NCI-H2196 treated with DMSO at 0.1 percent for 48 hours (cell line): Measurements from ENCODE around the gene LPAR3.
"Not testable (repeated sequence)": the region's sequence is repeated elsewhere in the genome, so short reads cannot be mapped to it uniquely, and the experiment has no call there.

Source experiments
- DNase-seq: peaks from one replicate; lab custom pipeline; 2025; ENCODE audit not compliant: unreplicated experiment; lab: John Stamatoyannopoulos, UW

The LPAR3 gene

DNA sequence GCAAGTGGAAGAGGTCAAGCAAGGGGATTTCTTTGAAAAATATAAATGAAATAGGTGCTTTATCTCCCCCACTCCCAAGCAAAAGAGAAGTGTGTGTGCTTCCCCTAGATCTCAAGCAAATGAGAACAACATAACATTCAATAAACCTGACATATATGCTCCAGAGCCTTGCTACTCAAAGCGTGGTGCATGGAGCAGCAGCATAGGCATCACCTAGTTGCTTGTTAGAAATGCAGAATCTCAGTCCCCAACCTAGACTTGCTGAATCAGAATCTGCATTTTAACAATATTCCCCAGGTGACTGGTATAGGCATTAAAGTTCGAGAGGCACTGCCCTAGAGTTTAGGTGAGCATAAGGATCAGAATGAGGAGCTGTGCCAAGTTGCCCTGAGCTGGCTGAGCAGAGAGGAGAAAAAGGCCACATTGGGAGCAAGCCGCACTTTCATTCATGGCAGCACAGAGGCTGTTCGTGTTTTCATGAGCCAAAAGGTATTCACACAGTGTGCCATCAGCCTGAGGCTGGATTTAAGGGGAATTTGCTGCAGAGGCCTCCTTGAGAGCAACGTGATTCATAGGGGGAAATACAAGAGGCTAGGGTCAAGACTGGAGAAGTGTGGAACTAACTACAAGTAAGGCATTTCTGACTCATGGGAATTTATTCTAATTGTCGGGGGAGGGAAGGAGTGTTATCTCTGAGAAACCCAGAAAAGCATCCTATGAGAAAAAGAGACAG is 14.3 kb upstream of the LPAR3 start:
- DNase-seq: no peak

DNA sequence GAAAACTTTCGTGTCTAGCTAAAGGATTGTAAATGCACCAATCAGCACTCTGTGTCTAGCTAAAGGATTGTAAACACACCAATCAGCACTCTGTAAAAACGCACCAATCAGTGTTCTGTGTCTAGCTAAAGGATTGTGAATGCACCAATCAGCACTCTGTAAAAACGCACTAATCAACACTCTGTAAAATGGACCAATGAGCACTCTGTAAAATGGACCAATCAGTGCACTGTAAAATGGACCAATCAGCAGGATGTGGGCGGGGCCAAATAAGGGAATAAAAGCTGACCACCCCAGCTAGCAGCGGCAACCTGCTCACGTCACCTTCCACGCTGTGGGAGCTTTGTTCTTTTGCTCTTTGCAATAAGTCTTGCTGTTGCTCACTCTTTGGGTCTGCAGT is 9.7 kb upstream of the LPAR3 start:
- not testable (repeated sequence) for DNase-seq

DNA sequence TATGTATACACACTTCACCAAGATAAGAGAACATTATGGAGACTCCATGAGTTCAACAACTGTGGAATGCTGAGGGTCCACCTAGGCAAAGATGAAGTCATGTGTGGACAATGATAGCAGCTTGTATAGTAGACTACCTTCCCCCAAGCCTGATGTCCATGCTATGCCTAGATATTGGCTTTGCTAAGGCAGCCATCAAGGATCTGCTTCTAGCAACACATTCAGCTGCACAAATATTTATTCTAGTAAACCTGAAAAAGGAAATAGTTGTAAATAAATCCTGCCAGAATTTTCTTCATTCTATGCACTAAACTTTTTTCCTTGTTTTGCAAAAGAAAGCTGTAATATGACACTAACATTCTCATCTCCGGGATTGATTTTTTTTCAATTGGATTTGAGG is 7.0 kb upstream of the LPAR3 start:
- DNase-seq: no peak

DNA sequence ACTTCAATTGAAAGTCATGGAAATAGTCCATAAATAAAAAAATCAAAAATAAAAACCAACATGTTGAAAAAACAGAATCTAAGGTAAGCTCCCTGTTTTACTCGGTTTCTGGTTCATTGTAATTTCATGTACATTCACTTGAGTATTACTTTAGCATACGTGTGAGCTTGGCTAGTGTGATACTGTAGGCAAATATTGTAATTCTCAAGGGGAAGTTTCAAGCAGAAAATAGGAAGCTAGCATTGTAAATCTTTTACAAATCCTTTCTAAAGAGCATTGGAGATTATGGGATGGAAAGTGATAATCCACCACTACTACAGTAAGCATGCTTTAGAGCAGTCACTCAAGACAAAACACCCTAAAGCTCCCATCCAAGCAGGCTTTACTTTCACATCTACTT is 3.3 kb upstream of the LPAR3 start:
- no peak for DNase-seq

DNA sequence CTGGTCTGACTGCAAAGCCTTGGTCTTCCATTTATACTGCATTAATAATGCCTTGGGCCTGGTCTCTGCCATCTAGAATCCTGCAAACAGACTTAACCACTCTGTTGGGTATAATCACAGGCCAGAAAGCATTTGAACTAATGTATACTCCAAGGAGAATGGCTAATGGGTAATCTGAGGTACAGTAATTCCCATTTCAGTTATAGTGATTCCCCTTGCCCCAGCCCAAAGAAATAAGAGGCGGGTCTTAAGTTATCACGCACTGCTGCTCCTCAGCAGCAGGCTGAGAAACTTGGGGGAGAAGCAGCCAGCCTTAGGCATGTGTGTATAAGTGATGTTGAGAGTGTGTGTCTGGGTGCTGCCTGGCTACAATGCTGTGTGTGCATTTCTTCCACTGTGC is 2.4 kb downstream of the LPAR3 start:
- DNase-seq: no peak

DNA sequence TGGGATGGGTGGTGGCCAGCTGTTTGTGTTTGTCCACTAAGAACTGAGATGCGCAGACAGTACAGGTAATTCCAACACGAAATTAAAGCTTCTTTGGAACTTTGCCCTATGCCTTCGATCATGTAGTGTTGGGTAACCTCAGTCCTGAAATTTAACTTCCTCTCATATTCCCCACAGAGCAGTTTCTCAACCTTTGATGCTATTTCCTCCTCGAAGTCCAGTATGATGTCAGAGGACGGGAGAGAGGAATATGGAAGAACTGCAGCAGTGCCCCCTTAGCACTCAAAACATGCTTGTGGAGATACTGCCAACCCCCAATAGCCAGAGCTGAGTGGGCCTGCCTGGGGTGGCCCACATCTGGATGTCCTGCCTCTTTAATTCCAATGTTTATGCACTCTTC is 3.6 kb downstream of the LPAR3 start:
- DNase-seq: no peak

DNA sequence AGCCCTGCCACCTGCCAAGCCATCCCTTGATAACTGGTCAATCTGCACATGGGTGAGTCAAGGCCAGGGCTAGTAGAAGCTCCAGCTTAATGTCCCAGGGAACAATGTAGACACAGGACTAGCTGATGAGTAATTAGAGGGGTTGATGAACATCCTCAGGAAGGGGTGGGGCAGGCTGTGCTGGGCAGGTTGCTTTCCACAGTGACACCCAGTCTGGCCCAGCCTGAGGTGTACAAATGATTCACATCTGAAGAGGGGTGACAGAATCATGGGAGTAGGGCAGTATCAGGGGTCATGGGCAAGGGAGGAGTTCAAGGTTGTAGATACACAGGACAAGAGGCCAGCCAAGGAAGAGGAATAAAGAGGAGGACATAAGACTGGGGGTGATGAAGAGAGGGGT is 4.3 kb downstream of the LPAR3 start:
- DNase-seq: no peak

DNA sequence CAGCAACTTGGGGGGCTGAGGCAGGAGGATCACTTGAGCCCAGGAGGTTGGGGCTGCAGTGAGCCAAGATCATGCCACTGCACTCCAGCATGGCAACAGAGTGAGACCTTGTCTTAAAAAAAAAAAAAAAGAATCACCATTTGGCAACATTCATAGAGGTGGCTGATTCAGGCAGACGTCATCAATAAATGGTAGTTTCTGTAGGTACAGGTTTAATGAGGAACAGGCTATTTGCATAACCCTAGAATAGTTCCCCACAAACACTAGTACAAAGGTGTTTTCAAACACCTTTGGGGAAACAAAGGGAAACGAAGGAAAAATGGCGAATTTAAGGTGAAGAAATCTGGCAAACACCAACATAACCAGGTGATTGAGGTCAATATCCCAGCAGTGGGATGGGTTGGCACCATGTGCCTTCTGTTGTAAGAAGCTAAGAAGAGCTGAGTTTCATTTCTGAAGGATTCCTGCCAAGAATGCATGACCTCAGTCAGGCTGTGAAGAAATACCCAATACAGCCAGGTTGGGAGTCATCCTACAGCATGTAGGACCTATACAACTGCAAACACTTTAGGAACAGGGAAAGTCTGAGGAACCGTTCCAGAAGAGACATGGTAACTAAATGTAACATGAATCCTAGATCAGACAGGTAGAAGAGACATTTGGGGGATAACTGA is 5.6 kb downstream of the LPAR3 start:
- no peak for DNase-seq

DNA sequence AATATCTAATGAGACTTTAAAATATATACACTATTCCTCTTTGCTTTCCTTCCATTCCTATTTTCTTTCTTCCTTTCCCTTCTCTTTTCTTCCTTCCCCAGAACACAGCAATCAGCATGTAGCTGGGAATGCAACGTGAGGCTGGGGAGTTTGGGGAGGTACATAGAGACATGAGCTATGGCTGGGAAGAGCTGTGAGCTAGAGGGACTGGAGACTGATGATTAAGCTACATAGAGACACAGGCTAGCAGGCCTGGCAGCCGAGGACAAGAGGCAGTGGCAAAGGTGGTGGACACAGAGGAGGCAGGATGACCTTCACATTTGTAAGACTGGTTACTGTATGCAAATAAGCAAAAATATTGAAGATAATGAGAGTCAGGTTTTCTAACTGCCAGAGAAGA is 7.5 kb downstream of the LPAR3 start:
- DNase-seq: no peak

DNA sequence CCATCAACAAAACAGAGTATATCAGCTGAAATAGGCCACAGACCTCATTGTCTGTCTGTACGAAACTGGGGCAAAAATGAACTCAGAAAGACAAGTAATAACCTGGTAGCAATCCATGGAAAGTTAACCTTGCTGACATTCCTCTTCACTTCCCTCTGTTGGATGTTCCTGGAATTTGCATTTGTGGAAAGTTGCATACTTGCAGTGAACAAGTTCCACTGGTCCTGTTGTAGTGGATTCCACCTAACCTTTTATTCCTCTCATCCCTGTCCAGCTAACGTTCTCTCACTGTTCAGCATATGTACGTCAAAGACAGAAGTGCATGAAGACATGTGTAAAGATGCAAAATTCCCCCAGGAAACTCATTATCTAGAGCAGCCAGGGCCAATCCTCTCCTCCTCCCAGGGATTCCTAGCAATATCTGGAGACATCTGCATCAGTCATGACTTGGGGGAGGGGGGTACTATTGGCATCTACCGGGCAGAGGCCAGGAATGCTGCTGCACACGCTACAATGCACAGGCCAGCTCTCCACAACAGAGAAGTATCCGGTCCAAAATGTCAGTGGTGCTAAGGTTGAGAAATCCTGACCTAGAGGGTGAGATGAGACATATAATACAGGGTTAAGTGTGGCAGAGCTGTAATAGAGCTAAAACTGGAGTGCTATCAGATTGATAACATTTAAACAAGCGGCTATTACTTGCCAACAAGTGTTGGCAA is 8.2 kb downstream of the LPAR3 start:
- no peak for DNase-seq

DNA sequence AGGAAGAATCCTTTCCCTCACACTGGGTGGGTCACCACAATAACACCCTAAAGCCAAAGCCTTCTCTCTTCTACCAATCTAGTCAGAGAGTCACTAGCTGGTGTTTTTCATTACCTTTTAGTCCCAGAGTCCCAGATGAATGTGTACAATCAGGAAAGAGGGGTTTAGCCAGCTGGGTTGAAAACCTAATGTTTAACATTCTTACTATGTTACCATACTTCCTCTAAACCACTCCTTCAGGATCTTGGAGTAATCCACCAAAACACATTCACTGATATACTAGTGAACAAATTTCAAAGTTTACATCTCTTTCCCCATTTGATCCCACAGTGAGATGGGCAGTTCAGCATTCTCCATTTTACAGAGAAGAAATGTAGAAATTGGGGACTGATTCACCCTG is 9.7 kb downstream of the LPAR3 start:
- no peak for DNase-seq

DNA sequence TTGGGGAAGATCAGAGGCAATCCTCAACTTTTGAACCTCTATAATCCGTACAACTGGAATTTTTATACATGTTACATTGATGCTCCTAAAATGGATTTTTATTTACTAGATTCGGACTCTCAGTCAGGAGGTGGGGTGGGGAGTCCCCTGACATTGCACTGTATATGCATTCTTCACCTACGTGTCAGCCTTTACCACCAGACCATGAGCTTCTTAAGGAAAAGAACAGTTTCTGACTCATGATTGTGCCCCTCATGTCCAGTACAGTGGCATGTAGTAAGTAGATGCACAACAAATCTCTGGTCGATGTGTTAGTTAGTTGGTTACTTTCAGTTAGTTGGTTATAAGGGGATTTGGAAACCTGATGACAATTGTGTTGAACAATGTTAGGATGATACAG is 15.4 kb downstream of the LPAR3 start:
- DNase-seq: no peak

DNA sequence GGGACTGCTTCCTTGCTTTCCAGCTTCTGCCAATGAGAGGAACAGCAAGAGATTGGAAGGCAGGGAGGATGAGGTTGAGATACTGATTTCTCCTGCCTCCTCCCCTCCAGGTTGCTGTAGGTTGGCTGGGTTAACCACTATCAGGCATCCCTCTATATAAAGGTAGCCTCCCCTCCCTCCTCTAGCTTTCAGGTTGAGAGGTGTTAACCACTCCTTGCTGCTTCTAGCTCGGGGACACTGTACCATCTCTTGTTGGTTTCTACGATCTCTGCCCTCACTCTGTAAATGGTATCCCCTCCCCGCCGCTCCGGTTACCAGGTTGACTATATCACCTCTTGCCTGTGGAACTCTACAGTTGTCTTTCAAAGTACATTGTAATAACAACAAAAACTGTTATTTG is 16.7 kb downstream of the LPAR3 start:
- no peak for DNase-seq

DNA sequence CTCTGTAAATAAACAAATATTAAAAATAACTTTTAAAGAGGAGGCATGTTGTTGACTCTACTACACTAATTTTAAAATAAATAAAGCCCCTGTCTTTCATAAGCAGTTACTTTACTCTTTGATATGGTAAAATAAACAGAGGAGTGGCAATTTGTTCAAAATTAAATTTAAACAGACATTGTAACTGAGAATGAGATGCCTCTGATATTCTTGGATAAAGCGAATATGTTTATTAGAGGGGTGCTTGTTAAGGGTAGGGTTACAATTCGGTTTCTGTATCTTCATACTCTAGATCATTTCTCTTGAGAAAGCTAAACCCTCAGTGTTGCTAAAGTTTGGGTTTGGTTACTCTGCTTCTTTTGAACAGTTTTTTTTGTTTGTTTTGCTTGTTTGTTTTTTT is 19.6 kb downstream of the LPAR3 start:
- no peak for DNase-seq

DNA sequence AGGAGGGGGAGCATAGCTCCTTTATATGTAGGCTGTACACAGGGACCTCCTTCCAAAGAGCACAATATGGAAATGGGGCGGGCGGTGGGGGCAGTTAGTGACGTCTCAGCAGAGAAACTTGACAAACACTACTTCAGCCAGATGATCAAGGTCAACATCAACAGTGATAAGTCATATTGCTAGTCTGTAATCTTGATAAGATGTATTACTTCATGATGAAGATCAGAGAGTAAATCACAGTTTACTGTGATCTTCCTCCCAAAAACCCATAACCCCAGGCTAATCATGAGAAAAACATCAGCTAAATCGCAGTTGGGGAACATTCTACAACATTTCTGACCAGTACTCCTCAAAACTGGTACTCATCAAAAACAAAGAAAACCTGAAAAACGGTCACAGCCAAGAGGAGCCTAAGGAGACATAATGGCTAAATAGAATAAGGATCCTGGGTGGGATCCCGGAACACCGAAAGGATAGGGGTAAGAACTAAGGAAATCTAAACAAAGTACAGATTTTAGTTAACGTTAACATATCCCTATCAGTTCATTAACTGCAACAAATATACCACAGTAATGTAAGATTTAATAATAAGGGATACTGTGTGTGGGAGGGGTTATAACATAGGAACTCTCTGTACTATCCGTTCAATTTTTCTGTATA is 20.2 kb downstream of the LPAR3 start:
- no peak for DNase-seq

DNA sequence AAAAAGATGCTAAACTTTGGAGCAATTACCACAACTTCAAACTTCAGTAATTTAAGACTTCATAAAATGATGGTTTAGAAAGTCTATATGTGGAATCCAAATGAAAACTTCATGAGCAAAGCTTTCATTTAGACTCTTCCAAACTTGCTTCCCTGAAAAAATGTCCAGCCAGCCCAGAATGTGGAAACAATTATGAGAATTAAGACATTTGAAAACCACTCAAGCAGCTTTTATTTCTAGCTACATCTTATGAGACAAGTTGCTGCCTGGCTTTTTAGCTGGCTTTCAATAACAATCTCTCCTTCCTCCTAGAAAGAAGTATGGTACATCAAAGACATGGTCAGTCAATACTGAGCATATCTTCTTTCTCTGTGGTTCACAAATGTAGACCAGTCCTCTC is 21.8 kb downstream of the LPAR3 start:
- DNase-seq: no peak

DNA sequence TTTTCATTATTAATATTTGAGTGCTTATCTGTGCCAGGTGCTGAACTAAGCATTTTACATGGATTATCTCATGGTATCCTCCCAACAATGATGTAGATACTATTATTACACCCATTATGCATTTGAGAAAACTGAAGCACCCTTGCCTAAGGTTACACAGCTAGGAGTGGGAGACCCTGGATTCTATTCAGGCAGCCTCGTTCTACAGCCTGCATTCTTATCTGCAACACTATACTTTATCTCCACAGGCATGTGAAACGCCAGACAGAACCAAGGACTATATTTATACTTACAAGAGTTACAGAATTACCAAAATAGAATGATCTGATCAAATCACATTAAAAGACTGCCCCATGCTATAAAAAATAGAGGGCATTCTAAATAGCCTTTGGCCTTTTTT is 22.4 kb downstream of the LPAR3 start:
- no peak for DNase-seq

DNA sequence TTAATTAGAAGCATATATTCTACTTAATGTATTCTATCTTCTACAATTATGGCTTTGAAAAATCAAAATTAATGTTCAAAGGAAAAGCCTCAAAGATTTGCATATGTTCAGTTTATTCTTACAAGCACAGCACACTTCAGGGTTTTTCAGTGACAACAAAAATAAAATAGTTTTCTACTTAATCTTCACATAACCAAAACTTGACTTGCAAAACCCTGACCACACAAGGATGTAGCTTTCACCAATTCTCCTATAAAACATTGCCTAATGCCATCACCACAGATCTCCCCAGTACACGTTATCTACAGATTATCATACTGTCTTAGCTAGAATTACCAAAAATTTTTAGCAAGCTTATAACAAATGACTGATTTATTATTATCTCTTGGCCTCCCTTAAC is 23.3 kb downstream of the LPAR3 start:
- no peak for DNase-seq

DNA sequence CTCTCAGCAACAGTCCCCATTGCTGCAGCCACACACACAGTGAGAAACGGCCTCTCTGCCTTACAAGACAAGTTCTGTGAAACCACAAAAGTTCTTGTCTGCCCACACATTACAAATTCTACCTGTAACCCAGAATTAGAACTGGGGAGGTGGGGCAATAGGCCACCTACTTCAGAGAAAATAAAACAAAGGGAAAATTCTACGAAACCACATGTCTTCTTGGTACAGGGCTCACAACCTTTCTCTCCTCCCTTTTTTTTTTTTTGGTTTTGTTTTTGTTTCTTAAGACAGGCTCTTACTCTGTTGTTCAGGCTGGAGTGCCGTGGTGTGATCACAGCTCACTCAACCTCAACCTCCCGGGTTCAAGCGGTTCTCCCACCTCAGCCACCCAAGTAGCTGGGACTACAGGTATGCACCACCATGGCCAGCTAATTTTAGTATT is 30.2 kb downstream of the LPAR3 start:
- no peak for DNase-seq

DNA sequence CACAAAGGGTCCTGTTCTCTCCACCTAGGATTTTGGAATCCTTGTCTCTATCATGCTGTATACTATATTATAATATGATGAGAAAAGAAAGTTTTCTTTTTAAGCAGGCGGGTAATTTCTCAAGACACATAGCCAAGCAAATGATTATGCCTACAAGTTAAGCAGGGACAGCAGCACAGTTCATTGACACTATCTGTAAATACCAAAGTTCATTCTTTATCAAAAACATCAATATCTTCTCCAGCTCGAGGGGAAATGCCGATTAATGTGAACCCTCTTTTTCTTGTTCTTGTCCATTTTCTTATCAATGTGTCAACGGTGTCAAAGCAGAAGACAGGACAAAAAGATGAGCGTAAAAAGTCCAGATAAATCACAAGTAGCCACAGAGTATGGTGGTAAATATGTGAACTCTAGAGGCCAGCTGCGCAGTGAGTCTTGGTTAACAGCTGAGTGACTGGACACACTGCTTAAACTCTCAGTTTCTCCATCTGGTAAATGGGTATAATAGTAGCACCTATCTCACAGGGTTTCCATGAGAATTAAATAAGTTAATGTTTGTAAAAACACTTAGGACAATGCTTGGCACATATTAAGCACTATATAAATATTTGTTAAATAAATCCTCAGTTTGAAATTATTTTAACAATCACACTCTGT is 30.9 kb downstream of the LPAR3 start:
- DNase-seq: no peak

DNA sequence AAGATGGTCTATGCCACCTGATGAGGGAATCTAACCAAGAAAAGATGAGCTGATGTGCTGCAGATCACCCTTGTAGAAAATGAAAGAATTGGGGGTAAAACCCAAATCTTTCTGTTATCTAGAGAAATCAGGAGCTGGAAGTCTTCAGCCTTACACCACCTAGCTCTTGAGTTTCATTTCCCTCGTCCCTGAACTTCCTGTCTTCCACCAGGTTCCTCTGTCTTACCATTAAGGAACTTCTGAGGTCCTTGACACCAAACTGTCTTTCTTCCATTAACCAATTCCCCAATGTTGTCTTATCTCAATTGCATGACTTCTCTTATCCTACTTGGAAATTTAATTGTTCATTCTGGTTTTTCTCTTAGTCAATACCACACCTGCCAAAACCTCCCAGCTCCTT is 31.5 kb downstream of the LPAR3 start:
- no peak for DNase-seq
